GM21515 (cell line): Measurements from ENCODE around the gene PHC2.

ENCODE experiments used
- ATAC-seq: cut with Tn5 transposase; IDR thresholded peaks from one replicate; pipeline ENCODE4 v1.9.1; 2021; ENCODE audit not compliant: unreplicated experiment

Gene PHC2

GRCh38 chr1:33391343-33392078 is 39.4 kb downstream of the PHC2 start:
- no peak for ATAC-seq

- no peak for ATAC-seq
Observed at GRCh38 chr1:33390542-33390941, 40.4 kb downstream of the PHC2 start.

- ATAC-seq = no peak
Observed at GRCh38 chr1:33388805-33389771, 41.8 kb downstream of the PHC2 start.

- no peak for ATAC-seq
Observed at GRCh38 chr1:33387625-33388024, 43.3 kb downstream of the PHC2 start.

GRCh38 chr1:33385251-33385650 is 45.6 kb downstream of the PHC2 start:
- ATAC-seq = no peak

GRCh38 chr1:33384040-33384812 is 46.7 kb downstream of the PHC2 start:
- no peak for ATAC-seq

- no peak for ATAC-seq
Observed at GRCh38 chr1:33383489-33383888, 47.4 kb downstream of the PHC2 start.

- no peak for ATAC-seq
Observed at GRCh38 chr1:33382661-33383415, 48.1 kb downstream of the PHC2 start.

- no peak for ATAC-seq
Observed at GRCh38 chr1:33381977-33382376, 48.9 kb downstream of the PHC2 start.

- no peak for ATAC-seq
Observed at GRCh38 chr1:33380811-33381210, 50.1 kb downstream of the PHC2 start.

GRCh38 chr1:33379631-33380354 is 51.1 kb downstream of the PHC2 start:
- ATAC-seq = no peak

GRCh38 chr1:33378976-33379375 is 51.9 kb downstream of the PHC2 start:
- no peak for ATAC-seq

- ATAC-seq = no peak
Observed at GRCh38 chr1:33378524-33378923, 52.4 kb downstream of the PHC2 start.

GRCh38 chr1:33377756-33378155 is 53.1 kb downstream of the PHC2 start:
- ATAC-seq = no peak

GRCh38 chr1:33377013-33377412 is 53.9 kb downstream of the PHC2 start:
- no peak for ATAC-seq

GRCh38 chr1:33375316-33375715 is 55.6 kb downstream of the PHC2 start:
- no peak for ATAC-seq

- ATAC-seq = no peak
Observed at GRCh38 chr1:33374336-33375105, 56.4 kb downstream of the PHC2 start.

GRCh38 chr1:33373606-33374005 is 57.3 kb downstream of the PHC2 start:
- no peak for ATAC-seq

GRCh38 chr1:33372677-33373076 is 58.2 kb downstream of the PHC2 start:
- no peak for ATAC-seq
